CD4-positive, alpha-beta T cell (primary cell): ENCODE results near the gene PITPNC1. TPM values are rescaled to one million over a fixed set of nuclear protein-coding genes. Genes with fewer than 3 reads are reported as not detected.

Source experiments
- ATAC-seq: fragments of 200-7000 bp; cut with Tn5 transposase; one replicate; pipeline ENCODE4 v1.10.0; 2022; ENCODE audit warnings: mild to moderate bottlenecking; ENCODE audit not compliant: poor library complexity
- CTCF ChIA-PET: fragments of 350-600 bp; sonication (Branson Sonifier 250); formaldehyde crosslinking; loops from one replicate; lab custom pipeline; 2021; ENCODE audit warnings: antibody characterized with exemption, inconsistent platforms; lab: Charles Lee
- POLR2A ChIA-PET: fragments of 350-600 bp; sonication (Branson Sonifier 250); formaldehyde crosslinking; loops from one replicate; lab custom pipeline; 2021; ENCODE audit warnings: antibody characterized with exemption, inconsistent platforms; lab: Charles Lee
- DNase-seq, 14 experiments: peaks; one replicate each; pipeline ENCODE4 v3.0.0-alpha.2; 2013 to 2020; ENCODE audit warnings: mixed read lengths in 2 of 14
- H3K27ac ChIP-seq, 2 donors: one replicate each; pipeline versions ENCODE4 v1.5.1 to v1.7.0; 2013; ENCODE audit warnings: low read length in 2 of 2, low read depth in 1 of 2, mild to moderate bottlenecking in 1 of 2
- H3K27me3 ChIP-seq, 2 experiments: 1 replicate in 1 of 2; 2 replicates in 1 of 2; pipeline versions ENCODE4 v1.6.1 to v1.7.0; 2013; ENCODE audit warnings: low read length in 2 of 2, control low read depth in 1 of 2, mild to moderate bottlenecking in 1 of 2, moderate library complexity in 1 of 2; ENCODE audit not compliant: insufficient read depth in 2 of 2, control insufficient read depth in 1 of 2
- H3K36me3 ChIP-seq: one replicate; pipeline ENCODE4 v1.6.1; 2013; ENCODE audit warnings: low read length, control low read depth; ENCODE audit not compliant: insufficient read depth
- H3K4me1 ChIP-seq: one replicate; pipeline ENCODE4 v1.6.1; 2013; ENCODE audit warnings: low read length, control low read depth; ENCODE audit not compliant: insufficient read depth
- H3K4me3 ChIP-seq: one replicate; pipeline ENCODE4 v1.5.1; 2013; ENCODE audit warnings: mild to moderate bottlenecking, low read length, moderate library complexity
- H3K9me3 ChIP-seq, 2 experiments: 1 replicate in 1 of 2; 2 replicates in 1 of 2; pipeline versions ENCODE4 v1.6.1 to v1.7.0; 2013; ENCODE audit warnings: low read length in 2 of 2, mild to moderate bottlenecking in 2 of 2, control low read depth in 1 of 2, moderate library complexity in 1 of 2; ENCODE audit not compliant: control insufficient read depth in 1 of 2, insufficient read depth in 1 of 2
- H3K27ac Mint-ChIP-seq: one replicate; pipeline ENCODE4 v1.8.0; 2020; ENCODE audit warnings: mixed read lengths
- H3K27me3 Mint-ChIP-seq: one replicate; pipeline ENCODE4 v1.8.0; 2021; ENCODE audit warnings: mixed read lengths
- H3K36me3 Mint-ChIP-seq: one replicate; pipeline ENCODE4 v1.8.0; 2021; ENCODE audit warnings: low read depth, mixed read lengths
- H3K4me1 Mint-ChIP-seq: one replicate; pipeline ENCODE4 v1.8.0; 2021; ENCODE audit warnings: low read depth, mixed read lengths
- H3K4me3 Mint-ChIP-seq: one replicate; pipeline ENCODE4 v1.8.0; 2020; ENCODE audit warnings: mild to moderate bottlenecking, mixed read lengths
- H3K9me3 Mint-ChIP-seq: one replicate; pipeline ENCODE4 v1.8.0; 2020; ENCODE audit warnings: mixed read lengths
- intact Hi-C, 2 experiments: fragments of 100-400 bp; cut with DNase I in 1 of 2; cut with micrococcal nuclease in 1 of 2; formaldehyde crosslinking; loops; one replicate each; pipeline versions ENCODE4 v1.15.1 to v1.9.0; 2023 to 2025; cut with DNase I, micrococcal nuclease
- total RNA-seq, 174 experiments: library from RNA in 2 of 174; stranded (reverse) in 2 of 174; gene quantifications; one replicate each; pipeline ENCODE4 v1.2.3 and lab custom pipeline; 2021 to 2026
- TF ChIP-seq, protein P1 (sequence below): fragments of 200-600 bp; IDR thresholded peaks from one replicate; pipeline ENCODE4 v1.8.0; 2022; ENCODE audit warnings: antibody characterized with exemption, mild to moderate bottlenecking

Gene PITPNC1
- total RNA-seq, 2 experiments from 2014 or later = 80.2 to 83.4 TPM

DNA sequence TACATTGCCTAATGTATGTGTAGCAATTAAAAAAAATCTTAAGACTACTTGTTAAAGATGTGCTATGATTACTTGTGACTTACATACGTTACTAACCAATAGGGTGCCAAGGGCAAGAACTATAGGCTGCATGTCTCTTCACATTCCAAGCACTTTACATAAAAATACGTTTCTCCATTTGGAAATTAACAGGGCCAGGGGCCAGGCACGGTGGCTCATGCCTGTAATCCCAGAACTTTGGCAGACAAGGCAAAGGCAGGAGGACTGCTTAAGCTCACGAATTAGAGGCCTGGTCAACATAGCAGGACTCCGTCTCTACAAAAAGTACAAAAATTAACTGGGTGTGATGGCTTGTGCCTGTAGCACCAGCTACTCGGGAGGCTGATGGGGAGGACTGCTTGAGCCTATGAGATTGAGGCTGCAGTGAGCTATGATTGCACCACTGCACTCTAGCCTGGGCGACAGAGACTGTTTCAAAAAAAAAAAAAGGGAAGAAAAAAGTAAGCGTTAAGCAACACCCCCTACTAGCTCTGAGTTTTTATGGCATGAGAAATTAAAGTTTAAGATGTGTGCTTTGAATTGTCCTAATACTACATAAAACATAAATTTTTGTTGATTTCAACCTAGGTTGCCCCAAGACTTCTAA lies 23.0 kb upstream of the PITPNC1 start:
- H3K4me3 ChIP-seq = no peak overlapping the region
- peaks cover 14% of the 10 kb centered on the region for H3K4me1 Mint-ChIP-seq
- no peaks in the 10 kb centered on the region for H3K27me3 Mint-ChIP-seq
- H3K9me3 Mint-ChIP-seq = no peaks in the 10 kb centered on the region
- intact Hi-C loops = no loop called here
- no peak overlapping the region for H3K4me3 Mint-ChIP-seq
- no peaks in the 10 kb centered on the region for H3K27me3 ChIP-seq
- no peak overlapping the region for H3K27ac ChIP-seq
- no peak overlapping the region for H3K27ac Mint-ChIP-seq
- H3K9me3 ChIP-seq = no peaks in the 10 kb centered on the region
- TF ChIP-seq, protein P1, sequence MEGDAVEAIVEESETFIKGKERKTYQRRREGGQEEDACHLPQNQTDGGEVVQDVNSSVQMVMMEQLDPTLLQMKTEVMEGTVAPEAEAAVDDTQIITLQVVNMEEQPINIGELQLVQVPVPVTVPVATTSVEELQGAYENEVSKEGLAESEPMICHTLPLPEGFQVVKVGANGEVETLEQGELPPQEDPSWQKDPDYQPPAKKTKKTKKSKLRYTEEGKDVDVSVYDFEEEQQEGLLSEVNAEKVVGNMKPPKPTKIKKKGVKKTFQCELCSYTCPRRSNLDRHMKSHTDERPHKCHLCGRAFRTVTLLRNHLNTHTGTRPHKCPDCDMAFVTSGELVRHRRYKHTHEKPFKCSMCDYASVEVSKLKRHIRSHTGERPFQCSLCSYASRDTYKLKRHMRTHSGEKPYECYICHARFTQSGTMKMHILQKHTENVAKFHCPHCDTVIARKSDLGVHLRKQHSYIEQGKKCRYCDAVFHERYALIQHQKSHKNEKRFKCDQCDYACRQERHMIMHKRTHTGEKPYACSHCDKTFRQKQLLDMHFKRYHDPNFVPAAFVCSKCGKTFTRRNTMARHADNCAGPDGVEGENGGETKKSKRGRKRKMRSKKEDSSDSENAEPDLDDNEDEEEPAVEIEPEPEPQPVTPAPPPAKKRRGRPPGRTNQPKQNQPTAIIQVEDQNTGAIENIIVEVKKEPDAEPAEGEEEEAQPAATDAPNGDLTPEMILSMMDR = no peak
- H3K36me3 ChIP-seq = peaks cover 80% of the 10 kb centered on the region
- ATAC-seq (no peak), DNase-seq (peak in 1 of 14 experiments; percentile 27)
- ChIA-PET POLR2A (interaction anchor here (1.3 kb wide), 1 partner anchor 12 kb away, joined by 3 read pairs; no protein-coding TSS in a partner anchor), CTCF (interaction anchor here (1.0 to 1.3 kb wide), 2 partner anchors 276 to 364 kb away, joined by 3 read pairs; partner anchors contain the start of gene NOL11)
- peaks cover 85% of the 10 kb centered on the region for H3K36me3 Mint-ChIP-seq
- H3K4me1 ChIP-seq = peaks cover 14% of the 10 kb centered on the region

GRCh38 chr17:67358612-67359011 lies 18.5 kb upstream of the PITPNC1 start:
- ATAC-seq (no peak), DNase-seq (no peak)
- Histone ChIP-seq H3K27me3 (no peaks in the 10 kb centered on the region), H3K4me1 (peaks cover 32% of the 10 kb centered on the region), H3K4me3 (no peak overlapping the region), H3K27ac (no peak overlapping the region), H3K36me3 (peaks cover 56% of the 10 kb centered on the region), H3K9me3 (no peaks in the 10 kb centered on the region)
- Mint-ChIP-seq H3K4me1 (peaks cover 41% of the 10 kb centered on the region), H3K36me3 (peaks cover 76% of the 10 kb centered on the region), H3K27me3 (no peaks in the 10 kb centered on the region), H3K4me3 (peak overlapping the region; percentile 67), H3K9me3 (no peaks in the 10 kb centered on the region), H3K27ac (peak overlapping the region; percentile 80)
- TF ChIP-seq, protein P1 = no peak
- ChIA-PET POLR2A (interaction anchor here (0.6 to 1.8 kb wide), 4 partner anchors 13 to 466 kb away, joined by 3 to 5 read pairs (median 4); partner anchors contain the start of gene BPTF), CTCF (interaction anchor here (0.6 to 5.3 kb wide), 4 partner anchors 16 to 329 kb away, joined by 3 to 21 read pairs (median 8); partner anchors contain the start of gene PITPNC1)
- intact Hi-C loops = no loop called here

GRCh38 chr17:67359960-67360791 lies 16.9 kb upstream of the PITPNC1 start:
- Histone ChIP-seq H3K4me1 (peaks cover 48% of the 10 kb centered on the region), H3K4me3 (no peak overlapping the region), H3K27ac (peak overlapping the region in 1 of 2 donors; percentile 37), H3K36me3 (peaks cover 44% of the 10 kb centered on the region), H3K27me3 (no peaks in the 10 kb centered on the region), H3K9me3 (no peaks in the 10 kb centered on the region)
- ATAC-seq (peak; percentile 96), DNase-seq (peak in 10 of 14 experiments; percentile 34 to 84 (median 58))
- POLR2A ChIA-PET = interaction anchor here (0.7 to 1.8 kb wide), 5 partner anchors 18 to 1152 kb away, joined by 3 to 5 read pairs (median 4); partner anchors contain the start of genes BPTF and PRKAR1A
- no peaks in the 10 kb centered on the region for H3K9me3 Mint-ChIP-seq
- peak overlapping the region; percentile 73 for H3K27ac Mint-ChIP-seq
- TF ChIP-seq, protein P1 = peak; percentile 56
- peaks cover 70% of the 10 kb centered on the region for H3K36me3 Mint-ChIP-seq
- H3K4me3 Mint-ChIP-seq = peak overlapping the region; percentile 17
- H3K27me3 Mint-ChIP-seq = no peaks in the 10 kb centered on the region
- CTCF ChIA-PET = interaction anchor here (0.6 to 5.3 kb wide), 10 partner anchors 11 to 330 kb away, joined by 3 to 21 read pairs (median 4); partner anchors contain the start of gene PITPNC1
- H3K4me1 Mint-ChIP-seq = peaks cover 55% of the 10 kb centered on the region
- intact Hi-C loops = loop anchor here (1.0 to 5.0 kb wide), 3 partner anchors 17 to 329 kb away; partner anchors contain the start of genes HELZ (in 1 of the 2) and PITPNC1 (in 1 of the 2)
